Epithelial cell of esophagus (primary cell): ENCODE results near the gene IP6K1.
A peak's percentile ranks its signal among the peaks of the same experiment; 100 is the strongest.

Experiments used
- DNase-seq: peaks from one replicate; pipeline ENCODE4 v3.0.0; 2010; ENCODE audit warnings: low read depth
- H3K4me3 ChIP-seq: 2 replicates; pipeline ENCODE4 v1.5.1; 2011; ENCODE audit warnings: mild to moderate bottlenecking, low read length, control low read depth
- CTCF ChIP-seq: IDR thresholded peaks from 2 replicates; pipeline ENCODE4 v1.5.1; 2011; ENCODE audit warnings: low read depth, mild to moderate bottlenecking, low read length, control low read depth, inconsistent platforms; ENCODE audit not compliant: insufficient read depth; ENCODE audit errors: missing control alignments

IP6K1 gene

GRCh38 chr3:49674497-49674983, 111.8 kb downstream of the IP6K1 start:
- peak; percentile 11 for DNase-seq
- H3K4me3 ChIP-seq = peak overlapping the region; percentile 79
- no peak for TF ChIP-seq CTCF
